ENCODE data around the gene ME3.

DNA sequence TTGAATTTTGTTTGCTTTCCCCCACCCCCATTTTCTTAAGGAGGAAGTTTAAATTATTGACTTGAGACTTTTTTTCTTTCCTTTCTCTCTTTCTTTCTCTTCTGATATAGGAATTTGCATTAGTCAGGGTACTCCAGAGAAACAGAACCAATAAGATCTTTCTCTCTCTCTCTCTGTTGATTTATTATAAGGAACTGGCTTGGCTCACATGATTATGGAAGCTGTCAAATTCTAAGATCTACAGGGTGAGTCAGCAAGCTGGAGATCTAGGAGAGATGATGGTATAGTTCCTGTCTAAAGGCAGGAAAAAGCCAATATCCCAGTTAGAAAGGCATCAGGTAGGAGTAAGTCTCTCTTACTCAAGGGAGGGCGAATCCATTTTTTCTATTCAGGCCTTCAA, 233.7 kb downstream of the ME3 start:
- TF ChIP-seq, protein P1, sequence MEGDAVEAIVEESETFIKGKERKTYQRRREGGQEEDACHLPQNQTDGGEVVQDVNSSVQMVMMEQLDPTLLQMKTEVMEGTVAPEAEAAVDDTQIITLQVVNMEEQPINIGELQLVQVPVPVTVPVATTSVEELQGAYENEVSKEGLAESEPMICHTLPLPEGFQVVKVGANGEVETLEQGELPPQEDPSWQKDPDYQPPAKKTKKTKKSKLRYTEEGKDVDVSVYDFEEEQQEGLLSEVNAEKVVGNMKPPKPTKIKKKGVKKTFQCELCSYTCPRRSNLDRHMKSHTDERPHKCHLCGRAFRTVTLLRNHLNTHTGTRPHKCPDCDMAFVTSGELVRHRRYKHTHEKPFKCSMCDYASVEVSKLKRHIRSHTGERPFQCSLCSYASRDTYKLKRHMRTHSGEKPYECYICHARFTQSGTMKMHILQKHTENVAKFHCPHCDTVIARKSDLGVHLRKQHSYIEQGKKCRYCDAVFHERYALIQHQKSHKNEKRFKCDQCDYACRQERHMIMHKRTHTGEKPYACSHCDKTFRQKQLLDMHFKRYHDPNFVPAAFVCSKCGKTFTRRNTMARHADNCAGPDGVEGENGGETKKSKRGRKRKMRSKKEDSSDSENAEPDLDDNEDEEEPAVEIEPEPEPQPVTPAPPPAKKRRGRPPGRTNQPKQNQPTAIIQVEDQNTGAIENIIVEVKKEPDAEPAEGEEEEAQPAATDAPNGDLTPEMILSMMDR (IDR thresholded peaks at IDR 0.05): no peak
- no peak for TF ChIP-seq CHD4 (IDR thresholded peaks at IDR 0.05; ENCODE audit: borderline replicate concordance)
- TF ChIP-seq, protein P2, sequence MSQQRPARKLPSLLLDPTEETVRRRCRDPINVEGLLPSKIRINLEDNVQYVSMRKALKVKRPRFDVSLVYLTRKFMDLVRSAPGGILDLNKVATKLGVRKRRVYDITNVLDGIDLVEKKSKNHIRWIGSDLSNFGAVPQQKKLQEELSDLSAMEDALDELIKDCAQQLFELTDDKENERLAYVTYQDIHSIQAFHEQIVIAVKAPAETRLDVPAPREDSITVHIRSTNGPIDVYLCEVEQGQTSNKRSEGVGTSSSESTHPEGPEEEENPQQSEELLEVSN (IDR thresholded peaks at IDR 0.05; ENCODE audit: borderline replicate concordance, low read depth): no peak
- TF ChIP-seq, protein P3, sequence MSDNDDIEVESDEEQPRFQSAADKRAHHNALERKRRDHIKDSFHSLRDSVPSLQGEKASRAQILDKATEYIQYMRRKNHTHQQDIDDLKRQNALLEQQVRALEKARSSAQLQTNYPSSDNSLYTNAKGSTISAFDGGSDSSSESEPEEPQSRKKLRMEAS (IDR thresholded peaks at IDR 0.05): no peak
- no peak for TF ChIP-seq HDAC2 (IDR thresholded peaks at IDR 0.05)
- TF ChIP-seq POLR2A (IDR thresholded peaks at IDR 0.05; ENCODE audit: low read length): no peak
- no peak for TF ChIP-seq RAD21 (conservative IDR thresholded peaks at IDR 0.05 in 1 of 2, IDR thresholded peaks at IDR 0.05 in 1 of 2)
- no peak for TF ChIP-seq RCOR1 (IDR thresholded peaks at IDR 0.05; ENCODE audit: low read depth, low read length)
- TF ChIP-seq, protein P4, sequence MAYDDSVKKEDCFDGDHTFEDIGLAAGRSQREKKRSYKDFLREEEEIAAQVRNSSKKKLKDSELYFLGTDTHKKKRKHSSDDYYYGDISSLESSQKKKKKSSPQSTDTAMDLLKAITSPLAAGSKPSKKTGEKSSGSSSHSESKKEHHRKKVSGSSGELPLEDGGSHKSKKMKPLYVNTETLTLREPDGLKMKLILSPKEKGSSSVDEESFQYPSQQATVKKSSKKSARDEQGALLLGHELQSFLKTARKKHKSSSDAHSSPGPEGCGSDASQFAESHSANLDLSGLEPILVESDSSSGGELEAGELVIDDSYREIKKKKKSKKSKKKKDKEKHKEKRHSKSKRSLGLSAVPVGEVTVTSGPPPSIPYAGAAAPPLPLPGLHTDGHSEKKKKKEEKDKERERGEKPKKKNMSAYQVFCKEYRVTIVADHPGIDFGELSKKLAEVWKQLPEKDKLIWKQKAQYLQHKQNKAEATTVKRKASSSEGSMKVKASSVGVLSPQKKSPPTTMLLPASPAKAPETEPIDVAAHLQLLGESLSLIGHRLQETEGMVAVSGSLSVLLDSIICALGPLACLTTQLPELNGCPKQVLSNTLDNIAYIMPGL (CRISPR knock-in tag; IDR thresholded peaks at IDR 0.05; ENCODE audit: borderline replicate concordance): no peak
- TF ChIP-seq JUN (IDR thresholded peaks at IDR 0.05): no peak
- TF ChIP-seq HOXB5 (CRISPR knock-in tag; IDR thresholded peaks at IDR 0.05): no peak
- no peak for TF ChIP-seq RFX5 (IDR thresholded peaks at IDR 0.05)

Measured in A549 (cell line).